ENCODE measurements around the gene WHAMM. TPM values are rescaled to one million over a fixed set of nuclear protein-coding genes. Genes with fewer than 3 reads are reported as not detected.

The WHAMM gene, protein sequence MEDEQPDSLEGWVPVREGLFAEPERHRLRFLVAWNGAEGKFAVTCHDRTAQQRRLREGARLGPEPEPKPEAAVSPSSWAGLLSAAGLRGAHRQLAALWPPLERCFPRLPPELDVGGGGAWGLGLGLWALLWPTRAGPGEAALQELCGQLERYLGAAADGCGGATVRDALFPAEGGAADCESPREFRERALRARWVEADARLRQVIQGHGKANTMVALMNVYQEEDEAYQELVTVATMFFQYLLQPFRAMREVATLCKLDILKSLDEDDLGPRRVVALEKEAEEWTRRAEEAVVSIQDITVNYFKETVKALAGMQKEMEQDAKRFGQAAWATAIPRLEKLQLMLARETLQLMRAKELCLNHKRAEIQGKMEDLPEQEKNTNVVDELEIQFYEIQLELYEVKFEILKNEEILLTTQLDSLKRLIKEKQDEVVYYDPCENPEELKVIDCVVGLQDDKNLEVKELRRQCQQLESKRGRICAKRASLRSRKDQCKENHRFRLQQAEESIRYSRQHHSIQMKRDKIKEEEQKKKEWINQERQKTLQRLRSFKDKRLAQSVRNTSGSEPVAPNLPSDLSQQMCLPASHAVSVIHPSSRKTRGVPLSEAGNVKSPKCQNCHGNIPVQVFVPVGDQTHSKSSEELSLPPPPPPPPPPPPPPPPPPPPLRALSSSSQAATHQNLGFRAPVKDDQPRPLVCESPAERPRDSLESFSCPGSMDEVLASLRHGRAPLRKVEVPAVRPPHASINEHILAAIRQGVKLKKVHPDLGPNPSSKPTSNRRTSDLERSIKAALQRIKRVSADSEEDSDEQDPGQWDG
- total RNA-seq: 6.5 and 7.8 TPM in 2 replicates

DNA sequence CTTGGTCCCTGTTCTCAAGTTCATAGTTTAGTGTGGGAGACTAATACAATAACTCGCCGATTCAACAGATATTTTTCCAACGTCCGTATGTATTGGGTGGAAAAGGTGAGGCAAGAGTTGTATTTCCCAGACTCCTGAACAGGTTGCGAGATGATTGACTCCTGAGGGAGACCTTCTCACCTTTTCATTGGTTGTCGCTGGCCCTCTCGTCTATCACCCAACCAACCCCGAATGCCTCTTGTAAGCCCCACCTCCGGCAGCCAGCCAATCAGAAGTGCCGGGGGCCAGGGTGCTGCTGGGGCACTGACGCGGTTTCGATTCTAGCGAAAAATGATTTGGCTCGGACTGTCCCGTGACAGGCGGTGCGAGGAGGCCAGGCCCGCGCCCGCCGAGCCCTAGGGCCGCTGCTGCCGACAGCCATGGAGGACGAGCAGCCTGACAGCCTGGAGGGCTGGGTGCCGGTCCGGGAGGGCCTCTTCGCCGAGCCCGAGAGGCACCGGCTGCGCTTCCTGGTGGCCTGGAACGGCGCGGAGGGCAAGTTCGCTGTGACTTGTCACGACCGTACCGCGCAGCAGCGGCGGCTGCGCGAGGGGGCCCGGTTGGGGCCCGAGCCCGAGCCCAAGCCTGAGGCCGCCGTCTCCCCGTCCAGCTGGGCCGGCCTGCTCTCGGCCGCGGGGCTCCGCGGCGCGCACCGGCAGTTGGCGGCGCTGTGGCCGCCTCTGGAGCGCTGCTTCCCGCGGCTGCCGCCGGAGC is at the start of gene WHAMM:
Gene WHAMM (plus strand): TSS at position 321 of the 753 bp plus-strand sequence. CDS start 99 bp downstream, at position 420.

DNA sequence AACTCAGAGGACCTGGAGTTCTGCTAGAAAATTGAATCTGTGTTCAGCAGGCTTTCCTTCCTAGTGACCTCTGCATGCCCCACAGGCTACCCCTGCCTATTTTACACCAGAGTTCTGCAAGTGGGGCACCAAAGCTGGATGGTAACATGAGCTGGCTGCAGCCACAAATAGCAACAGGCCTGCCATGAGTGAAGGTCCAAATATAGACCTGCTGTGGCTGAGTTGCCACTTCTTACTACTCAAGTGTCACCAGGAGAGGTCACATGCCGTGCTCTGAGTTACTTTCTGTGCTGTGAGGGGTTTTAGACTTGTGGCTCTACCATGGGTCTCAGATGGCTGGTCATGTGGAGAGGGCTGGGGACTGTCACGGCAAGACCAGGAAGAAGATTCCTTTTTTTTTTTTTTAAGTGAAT is 3.4 kb upstream of the WHAMM start, which contains the start of gene FSD2:
Gene FSD2 (minus strand): TSS at position 76 of the 413 bp plus-strand sequence. CDS start 18,679 bp downstream, outside the sequence.

Other genes with a start within 250 kb of the WHAMM start
- gene CPEB1, start 162.3 kb upstream of the WHAMM start, total RNA-seq: not detected in 2 replicates
- 0.96 TPM in 1 of 2 replicates, not detected in the other for gene AP3B2, start 99.8 kb upstream of the WHAMM start, total RNA-seq
- gene FSD2, start 3.6 kb upstream of the WHAMM start, total RNA-seq: under 0.01 TPM in 1 of 2 replicates, not detected in the other
- gene HOMER2, start 143.1 kb downstream of the WHAMM start, total RNA-seq: 0.33 and 0.38 TPM in 2 replicates
- gene RAMAC, start 176.6 kb downstream of the WHAMM start, total RNA-seq: 19.6 and 20.3 TPM in 2 replicates
- 12.5 and 19.9 TPM in 2 replicates for gene C15orf40, start 202.0 kb downstream of the WHAMM start, total RNA-seq